GM20000 (cell line): ENCODE measurements around the gene HOMER1.

Experiments used
- DNase-seq: peaks from one replicate; pipeline ENCODE4 v3.0.0; 2012; ENCODE audit warnings: low spot score
- CTCF ChIP-seq: IDR thresholded peaks from 2 replicates; pipeline ENCODE4 v1.5.1; 2012; ENCODE audit warnings: mild to moderate bottlenecking, control low read depth; ENCODE audit errors: extremely low read depth, missing control alignments

HOMER1 gene

GRCh38 chr5:79475152-79475466 is 38.8 kb downstream of the HOMER1 start:
- no peak for TF ChIP-seq CTCF
- DNase-seq, result no peak

GRCh38 chr5:79474367-79475151 is 39.4 kb downstream of the HOMER1 start:
- no peak for TF ChIP-seq CTCF
- peak; percentile 10 for DNase-seq

GRCh38 chr5:79471556-79471955 is 42.4 kb downstream of the HOMER1 start:
- no peak for DNase-seq
- no peak for TF ChIP-seq CTCF

GRCh38 chr5:79464695-79465332 is 49.1 kb downstream of the HOMER1 start:
- TF ChIP-seq CTCF, result peak; percentile 37
- peak; percentile 41 for DNase-seq

- no peak for DNase-seq
- TF ChIP-seq CTCF, result no peak
Observed at GRCh38 chr5:79464278-79464677, 49.7 kb downstream of the HOMER1 start.

GRCh38 chr5:79459626-79460025 is 54.3 kb downstream of the HOMER1 start:
- TF ChIP-seq CTCF, result no peak
- no peak for DNase-seq

GRCh38 chr5:79456890-79457583 is 56.9 kb downstream of the HOMER1 start:
- no peak for DNase-seq
- no peak for TF ChIP-seq CTCF
